ENCODE measurements around the gene GPR63. TPM values are rescaled to one million over a fixed set of nuclear protein-coding genes. Genes with fewer than 3 reads are reported as not detected.

GPR63 gene
- total RNA-seq = under 1 TPM; 0.33 to 0.34 TPM

GRCh38 chr6:96837081-96837971 lies at the start of gene GPR63:
Gene GPR63 (minus strand): TSS chr6:96837477. CDS start chr6:96799731, 37,746 bp downstream.

Other genes starting within 250 kb of the GPR63 start
- gene NDUFAF4, start 60.4 kb upstream of the GPR63 start, total RNA-seq = 10 to 100 TPM; 11.0 to 33.0 TPM
- 1 to 10 TPM in 1 of 2 donors, under 1 TPM in 1; 0.67 to 1.0 TPM for gene KLHL32, start 87.3 kb upstream of the GPR63 start, total RNA-seq